KBM-7 (cell line): ENCODE data around the gene GIMAP7.

Source experiments
- DNase-seq: peaks from one replicate; pipeline ENCODE4 v3.0.0-alpha.2; 2015
- in situ Hi-C: fragments of 300-500 bp; cut with MboI; formaldehyde crosslinking; loops from 2 replicates; pipeline ENCODE4 v1.14.3; 2020; ENCODE audit warnings: low sequenced_read_pairs, low pct_unique_long_range_greater_than_20kb, mixed read lengths

Gene GIMAP7

DNA sequence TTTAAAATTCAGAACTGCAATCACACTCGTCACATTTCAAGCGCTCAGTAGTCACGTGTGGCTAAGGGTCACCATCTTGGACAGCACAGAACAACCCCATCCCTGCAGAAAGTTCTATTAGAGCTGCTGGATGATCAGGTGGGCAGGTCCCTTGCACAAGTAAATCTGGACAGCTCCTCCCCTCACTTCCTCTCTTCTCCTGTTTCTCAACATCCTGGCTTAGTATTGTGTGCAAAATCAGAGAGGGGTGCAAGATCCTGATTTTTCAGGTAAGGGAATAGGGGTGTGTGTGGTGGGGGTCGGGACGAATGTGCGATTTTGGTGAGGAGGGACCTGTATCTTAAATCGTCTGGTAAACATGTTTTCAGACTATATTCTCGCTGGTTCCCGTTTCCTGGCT is 52.5 kb downstream of the GIMAP7 start, which contains the start of gene GIMAP4:
TSS of gene GIMAP4 (plus strand) at position 222 of the 400 bp plus-strand sequence. CDS start 2,512 bp downstream, outside the sequence.
- no peak for DNase-seq
- in situ Hi-C loops = no loop called here

DNA sequence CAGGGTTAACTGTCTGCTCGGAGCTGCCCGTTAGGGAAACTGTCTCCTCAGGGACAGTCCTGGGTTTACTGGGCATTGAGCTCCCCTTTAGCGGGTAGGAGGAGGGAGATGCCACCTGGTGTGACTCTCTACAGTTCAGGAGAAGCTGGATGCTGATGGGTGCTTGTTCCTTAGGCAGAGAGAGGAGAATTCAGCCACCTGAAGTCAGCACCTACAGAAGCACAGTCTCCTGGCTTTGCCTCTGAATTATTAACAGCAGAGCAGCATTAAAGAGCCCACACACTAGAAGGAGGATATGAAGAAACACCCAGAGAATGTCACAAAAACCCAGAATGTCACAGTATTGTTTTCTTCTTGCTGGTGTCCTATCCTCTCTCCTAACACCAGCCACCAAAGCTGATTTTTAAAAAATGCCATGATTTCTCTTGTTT is 53.2 kb downstream of the GIMAP7 start:
- in situ Hi-C loops = no loop called here
- no peak for DNase-seq

DNA sequence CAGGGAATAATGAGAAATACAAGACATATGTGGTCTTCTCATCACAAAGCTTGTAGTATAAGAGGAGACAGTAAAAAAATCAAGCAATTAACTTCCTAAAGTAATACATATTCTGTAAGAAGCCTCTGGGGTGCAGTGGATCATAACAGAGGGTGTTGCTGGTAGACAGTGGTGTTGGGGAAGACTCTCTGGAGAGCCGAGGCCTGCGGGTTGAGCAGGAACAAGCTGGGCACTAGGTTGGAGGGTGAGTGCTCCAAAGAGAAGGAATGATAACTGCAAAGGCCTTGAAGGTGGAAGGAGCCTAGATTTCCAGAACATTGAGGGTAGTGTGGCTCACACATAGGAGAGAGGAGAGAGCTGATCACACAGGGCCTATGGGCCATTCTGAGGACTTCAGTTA is 54.0 kb downstream of the GIMAP7 start:
- in situ Hi-C loops = no loop called here
- DNase-seq = no peak

- DNase-seq = no peak
- in situ Hi-C loops = no loop called here
These were observed 54.7 kb downstream of the GIMAP7 start for GRCh38 chr7:150569245-150569955.
